GM12874 (cell line): ENCODE measurements around the gene SFSWAP.

Experiments used
- CTCF ChIP-seq: IDR thresholded peaks from 2 replicates; pipeline ENCODE4 v1.5.1; 2011; ENCODE audit warnings: low read depth, mild to moderate bottlenecking, control low read depth, low read length, moderate library complexity; ENCODE audit not compliant: insufficient read depth

SFSWAP gene

GRCh38 chr12:131805421-131805820, 94.5 kb downstream of the SFSWAP start:
- no peak for TF ChIP-seq CTCF

DNA sequence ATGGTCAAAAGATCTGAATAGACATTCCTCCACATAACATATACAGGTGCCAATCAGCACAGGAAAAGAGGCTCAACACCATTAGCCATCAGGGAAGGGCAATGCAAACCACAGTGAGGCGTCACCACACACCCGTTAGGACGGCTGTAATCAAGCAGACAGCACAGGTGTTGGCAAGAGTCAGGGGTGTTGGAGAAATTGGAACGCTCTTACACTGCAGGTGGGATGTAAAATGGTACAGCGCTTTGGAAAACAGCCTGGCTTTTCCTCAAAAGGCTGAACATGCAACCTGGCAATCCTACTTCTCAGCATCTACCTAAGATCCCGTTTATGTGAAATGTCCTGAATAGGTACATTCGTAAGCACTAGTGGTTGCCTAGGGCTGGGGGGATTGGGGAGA, 95.8 kb downstream of the SFSWAP start:
- no peak for TF ChIP-seq CTCF

- TF ChIP-seq CTCF = no peak
These were observed 98.0 kb downstream of the SFSWAP start for GRCh38 chr12:131808744-131809371.

- no peak for TF ChIP-seq CTCF
These were observed 99.8 kb downstream of the SFSWAP start for GRCh38 chr12:131810726-131811125.

GRCh38 chr12:131815131-131815530, 104.2 kb downstream of the SFSWAP start:
- no peak for TF ChIP-seq CTCF

GRCh38 chr12:131816495-131816894, 105.6 kb downstream of the SFSWAP start:
- no peak for TF ChIP-seq CTCF

GRCh38 chr12:131817241-131817640, 106.4 kb downstream of the SFSWAP start:
- no peak for TF ChIP-seq CTCF
